ENCODE data around the gene SLC2A4RG. TPM values are rescaled to one million over a fixed set of nuclear protein-coding genes. Genes with fewer than 3 reads are reported as not detected.
"Not testable (repeated sequence)": the region's sequence is repeated elsewhere in the genome, so short reads cannot be mapped to it uniquely, and the experiment has no call there.

Gene SLC2A4RG
- total RNA-seq, 1 donor from 2014 or later: 80.7 TPM

GRCh38 chr20:63711085-63711645, 28.4 kb upstream of the SLC2A4RG start:
- no peak for TF ChIP-seq CTCF (IDR thresholded peaks at IDR 0.05)
- DNase-seq (ENCODE audit: extremely low spot score, unreplicated experiment): no peak

GRCh38 chr20:63712191-63712590, 27.4 kb upstream of the SLC2A4RG start:
- no peak for TF ChIP-seq CTCF (IDR thresholded peaks at IDR 0.05)
- H3K4me3 Mint-ChIP-seq (ENCODE audit: unreplicated experiment): no peak overlapping the region
- H3K4me1 Mint-ChIP-seq (ENCODE audit: unreplicated experiment): peaks cover 18% of the 10 kb centered on the region
- H3K27ac Mint-ChIP-seq (ENCODE audit: unreplicated experiment): no peak overlapping the region
- peaks cover 53% of the 10 kb centered on the region for H3K36me3 Mint-ChIP-seq (ENCODE audit: unreplicated experiment)
- no peaks in the 10 kb centered on the region for H3K27me3 Mint-ChIP-seq (ENCODE audit: unreplicated experiment)
- peaks cover 5% of the 10 kb centered on the region for H3K9me3 Mint-ChIP-seq (ENCODE audit: unreplicated experiment)
- DNase-seq (ENCODE audit: extremely low spot score, unreplicated experiment): no peak

More at GRCh38 chr20:63711085-63711645, 28.4 kb upstream of the SLC2A4RG start:
- Mint-ChIP-seq H3K4me1 (ENCODE audit: unreplicated experiment) (peaks cover 25% of the 10 kb centered on the region), H3K27me3 (ENCODE audit: unreplicated experiment) (no peaks in the 10 kb centered on the region), H3K36me3 (ENCODE audit: unreplicated experiment) (peaks cover 47% of the 10 kb centered on the region), H3K4me3 (ENCODE audit: unreplicated experiment) (peak overlapping the region; percentile 40), H3K9me3 (ENCODE audit: unreplicated experiment) (peaks cover 5% of the 10 kb centered on the region), H3K27ac (ENCODE audit: unreplicated experiment) (no peak overlapping the region)

GRCh38 chr20:63714858-63715257, 24.7 kb upstream of the SLC2A4RG start:
- no peak for DNase-seq (ENCODE audit: extremely low spot score, unreplicated experiment)
- Mint-ChIP-seq H3K27ac (ENCODE audit: unreplicated experiment) (no peak overlapping the region), H3K4me1 (ENCODE audit: unreplicated experiment) (peaks cover 7% of the 10 kb centered on the region)

GRCh38 chr20:63718996-63719395, 20.6 kb upstream of the SLC2A4RG start:
- Mint-ChIP-seq H3K4me1 (ENCODE audit: unreplicated experiment) (no peaks in the 10 kb centered on the region), H3K27me3 (ENCODE audit: unreplicated experiment) (no peaks in the 10 kb centered on the region), H3K27ac (ENCODE audit: unreplicated experiment) (no peak overlapping the region), H3K4me3 (ENCODE audit: unreplicated experiment) (no peak overlapping the region), H3K9me3 (ENCODE audit: unreplicated experiment) (peaks cover 6% of the 10 kb centered on the region), H3K36me3 (ENCODE audit: unreplicated experiment) (peaks cover 50% of the 10 kb centered on the region)
- DNase-seq (ENCODE audit: extremely low spot score, unreplicated experiment): no peak
- no peak for TF ChIP-seq CTCF (IDR thresholded peaks at IDR 0.05)

More at GRCh38 chr20:63714858-63715257, 24.7 kb upstream of the SLC2A4RG start:
- Mint-ChIP-seq H3K4me3 (ENCODE audit: unreplicated experiment) (no peak overlapping the region), H3K27me3 (ENCODE audit: unreplicated experiment) (no peaks in the 10 kb centered on the region), H3K36me3 (ENCODE audit: unreplicated experiment) (peaks cover 63% of the 10 kb centered on the region), H3K9me3 (ENCODE audit: unreplicated experiment) (peaks cover 11% of the 10 kb centered on the region)
- TF ChIP-seq CTCF (IDR thresholded peaks at IDR 0.05): no peak

GRCh38 chr20:63722967-63723622, 16.5 kb upstream of the SLC2A4RG start:
- not testable (repeated sequence) for H3K4me3 Mint-ChIP-seq (ENCODE audit: unreplicated experiment); H3K4me1 Mint-ChIP-seq (ENCODE audit: unreplicated experiment); H3K27me3 Mint-ChIP-seq (ENCODE audit: unreplicated experiment); H3K27ac Mint-ChIP-seq (ENCODE audit: unreplicated experiment); DNase-seq (ENCODE audit: extremely low spot score, unreplicated experiment)
- Mint-ChIP-seq H3K9me3 (ENCODE audit: unreplicated experiment) (peaks cover 11% of the 10 kb centered on the region), H3K36me3 (ENCODE audit: unreplicated experiment) (peaks cover 41% of the 10 kb centered on the region)

- peaks cover 21% of the 10 kb centered on the region for H3K36me3 Mint-ChIP-seq (ENCODE audit: unreplicated experiment)
- not testable (repeated sequence) for H3K27ac Mint-ChIP-seq (ENCODE audit: unreplicated experiment); DNase-seq (ENCODE audit: extremely low spot score, unreplicated experiment); H3K4me1 Mint-ChIP-seq (ENCODE audit: unreplicated experiment); H3K4me3 Mint-ChIP-seq (ENCODE audit: unreplicated experiment); H3K27me3 Mint-ChIP-seq (ENCODE audit: unreplicated experiment); H3K9me3 Mint-ChIP-seq (ENCODE audit: unreplicated experiment)
Measured at GRCh38 chr20:63730189-63730733, 9.3 kb upstream of the SLC2A4RG start.
